GM12878 (cell line): ENCODE measurements around the gene OTUB1. TPM values are rescaled to one million over a fixed set of nuclear protein-coding genes. Genes with fewer than 3 reads are reported as not detected.

Source experiments
- ATAC-seq: fragments of 200-7000 bp; cut with Tn5 transposase; 3 replicates; pipeline ENCODE4 v1.9.1; 2020; ENCODE audit warnings: mild to moderate bottlenecking, moderate library complexity
- BruUV-seq: library from RNA; stranded (reverse); fragments of 400-500 nt; replicated peaks from 2 replicates; lab custom pipeline; 2021; lab: Mats Ljungman, UMichigan
- CTCF ChIA-PET: fragments of 300-600 bp; sonication (Branson Sonifier 250); formaldehyde crosslinking; extraction: SDS; loops from one replicate; lab custom pipeline; 2021; ENCODE audit warnings: inconsistent platforms; lab: Yijun Ruan, JAX
- POLR2A ChIA-PET: fragments of 350-600 bp; formaldehyde crosslinking; extraction: SDS; loops from one replicate; lab custom pipeline; 2021; ENCODE audit warnings: inconsistent platforms; lab: Charles Lee
- RAD21 ChIA-PET: fragments of 300-600 bp; sonication (Branson Sonifier 250); formaldehyde crosslinking; loops from one replicate; lab custom pipeline; 2023; ENCODE audit warnings: antibody characterized with exemption; ENCODE audit not compliant: unreplicated experiment; lab: Charles Lee
- SMC1A ChIA-PET: fragments of 300-600 bp; sonication (Branson Sonifier 250); formaldehyde crosslinking; loops from one replicate; lab custom pipeline; 2023; ENCODE audit not compliant: unreplicated experiment, uncharacterized antibody; lab: Charles Lee
- DNase-seq: peaks from one replicate; pipeline ENCODE4 v3.0.0-alpha.2; 2011; ENCODE audit warnings: low read depth, low spot score
- FAIRE-seq: peaks from 3 replicates; lab custom pipeline; 2011; peaks lifted over from hg19 to GRCh38; lab: Jason Lieb, UNC
- H2AFZ ChIP-seq: 2 replicates; pipeline ENCODE4 v1.6.0; 2011; ENCODE audit warnings: low read depth, low read length, control low read depth; ENCODE audit not compliant: control insufficient read depth
- H3K27ac ChIP-seq: 2 replicates; pipeline ENCODE4 v1.5.1; 2011; ENCODE audit warnings: control low read depth; ENCODE audit not compliant: control insufficient read depth, insufficient read depth
- H3K27me3 ChIP-seq, 2 experiments: replicated peaks in 1 of 2; 2 replicates each; pipeline versions ENCODE4 v1.6.0 to v1.6.1; 2011; ENCODE audit warnings: low read length in 1 of 2; ENCODE audit not compliant: control insufficient read depth in 2 of 2, insufficient read depth in 2 of 2
- H3K36me3 ChIP-seq, 2 experiments: 2 replicates each; pipeline ENCODE4 v1.5.1; 2011; ENCODE audit warnings: low read length in 1 of 2; ENCODE audit not compliant: control insufficient read depth in 2 of 2, insufficient read depth in 2 of 2
- H3K4me1 ChIP-seq: 2 replicates; pipeline ENCODE4 v1.6.1; 2011; ENCODE audit warnings: mild to moderate bottlenecking, low read length, moderate library complexity, mixed read lengths; ENCODE audit not compliant: control insufficient read depth, insufficient read depth
- H3K4me2 ChIP-seq: 2 replicates; pipeline ENCODE4 v1.6.0; 2011; ENCODE audit warnings: control low read depth; ENCODE audit not compliant: control insufficient read depth, insufficient read depth
- H3K4me3 ChIP-seq: fragments of 200-600 bp; sonication (generic); 2 replicates; pipeline ENCODE4 v1.5.1; 2016
- H3K79me2 ChIP-seq: 2 replicates; pipeline ENCODE4 v1.6.0; 2011; ENCODE audit warnings: low read length; ENCODE audit not compliant: control insufficient read depth, insufficient read depth
- H3K9ac ChIP-seq: 2 replicates; pipeline ENCODE4 v1.8.0; 2011; ENCODE audit warnings: low read length, control low read depth, mixed read lengths; ENCODE audit not compliant: control insufficient read depth, insufficient read depth
- H3K9me3 ChIP-seq: replicated peaks from 3 replicates; pipeline ENCODE4 v1.5.1; 2011; ENCODE audit warnings: mild to moderate bottlenecking, low read length; ENCODE audit not compliant: control insufficient read depth, insufficient read depth
- H4K20me1 ChIP-seq: 2 replicates; pipeline ENCODE4 v1.6.0; 2011; ENCODE audit not compliant: control insufficient read depth, insufficient read depth
- POLR2A ChIP-seq: IDR thresholded peaks from 2 replicates; pipeline ENCODE4 v1.6.1; 2011; ENCODE audit warnings: low read depth, mild to moderate bottlenecking, low read length
- SMC3 ChIP-seq: IDR thresholded peaks from 2 replicates; pipeline ENCODE4 v1.6.1; 2011; ENCODE audit warnings: low read length, improper control_type of control experiment, borderline replicate concordance
- STAT3 ChIP-seq: IDR thresholded peaks from 2 replicates; pipeline ENCODE4 v1.6.1; 2011; ENCODE audit warnings: low read depth, low read length, improper control_type of control experiment
- ZBED1 ChIP-seq: IDR thresholded peaks from 2 replicates; pipeline ENCODE4 v1.6.1; 2016; ENCODE audit warnings: borderline replicate concordance
- WGBS: methylation state at CpG from one replicate; pipeline ENCODE4 v1.1.6; 2016; ENCODE audit warnings: low lambda C conversion rate; ENCODE audit not compliant: insufficient replicate concordance, insufficient coverage; ENCODE audit errors: missing lambda C conversion rate; 5-methylcytosine and 5-hydroxymethylcytosine counted together
- in situ Hi-C: fragments of 300-500 bp; cut with MboI; formaldehyde crosslinking; loops from 9 replicates; pipeline ENCODE4 v1.14.3; 2018; ENCODE audit warnings: mixed read lengths
- intact Hi-C: fragments of 100-400 bp; cut with micrococcal nuclease; formaldehyde crosslinking; loops from one replicate; pipeline ENCODE4 v1.14.2; 2022; ENCODE audit not compliant: unreplicated experiment
- polyA plus RNA-seq, 11 experiments: library from polyadenylated mRNA; depleted of rRNA in 4 of 11; unstranded in 6 of 11; stranded (reverse) in 5 of 11; fragments of >200 nt; fragmentation: Nextera tagmentation in 4 of 11; fragmentation: Illumina TruSeq in 1 of 11; extraction: Ambion mirVana in 4 of 11; extraction: Trizol in 1 of 11; gene quantifications; 1 replicate in 1 of 11; 2 replicates in 10 of 11; pipeline versions ENCODE4 v1.2.1 to v1.2.3, GENCODE V29; 2011 to 2016; ENCODE audit warnings: inconsistent platforms in 2 of 11, missing spikeins in 2 of 11, low read depth in 1 of 11
- total RNA-seq, 4 experiments: library from RNA; depleted of rRNA in 3 of 4; stranded (reverse); fragments of >200 nt in 3 of 4; fragmentation: Illumina TruSeq in 1 of 4; extraction: Trizol in 1 of 4; gene quantifications; 2 replicates each; pipeline versions ENCODE4 v1.2.1 to v1.2.3, GENCODE V29; 2013 to 2021
- TF ChIP-seq, protein P1 (sequence below): IDR thresholded peaks from 2 replicates; pipeline ENCODE4 v1.6.1; 2012; ENCODE audit warnings: low read length, inconsistent platforms
- TF ChIP-seq, protein P2 (sequence below): fragments of 450-650 bp; formaldehyde crosslinking; IDR thresholded peaks from 2 replicates; pipeline ENCODE4 v1.4.0; 2022; ENCODE audit warnings: mild to moderate bottlenecking, moderate library complexity
- TF ChIP-seq, protein P3 (sequence below): fragments of 450-650 bp; IDR thresholded peaks from 2 replicates; pipeline ENCODE4 v1.6.1; 2018; ENCODE audit warnings: borderline replicate concordance, mild to moderate bottlenecking; ENCODE audit not compliant: partially characterized antibody

The OTUB1 gene
- total and polyA plus RNA-seq, 10 of the 15 experiments (the other 5 are each of a cell fraction or from before 2014, with no cell fraction given), result 49.6 to 225 (median 131) TPM

DNA sequence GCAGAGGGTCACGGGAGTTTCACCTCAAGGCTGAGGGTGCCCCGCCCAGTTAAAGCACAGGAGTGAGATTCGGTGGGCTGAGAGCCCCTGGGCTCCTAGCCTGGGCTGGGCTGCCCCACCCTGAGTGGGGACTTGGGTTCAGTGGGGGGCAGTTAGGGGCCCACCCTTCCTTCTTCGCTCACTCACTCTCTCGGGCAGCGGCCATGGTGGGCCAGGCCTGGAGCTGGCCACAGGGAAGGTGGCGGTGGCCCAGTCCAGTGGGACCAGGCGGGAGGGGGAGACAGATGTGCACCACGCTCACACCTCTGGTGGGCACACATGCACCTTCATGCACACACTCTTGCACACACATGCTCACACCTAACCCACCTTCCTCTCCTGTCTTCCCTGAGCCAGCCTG, 55.6 kb downstream of the OTUB1 start:
- in situ Hi-C loops, result no loop called here
- CTCF ChIA-PET, result interaction anchor here (1.8 kb wide), 1 partner anchor 73 kb away, joined by 3 read pairs; no protein-coding TSS in a partner anchor
- no peak overlapping the region for H3K27ac ChIP-seq
- TF ChIP-seq SMC3 (no peak), POLR2A (no peak), STAT3 (no peak), ZBED1 (no peak)
- TF ChIP-seq, protein P1, sequence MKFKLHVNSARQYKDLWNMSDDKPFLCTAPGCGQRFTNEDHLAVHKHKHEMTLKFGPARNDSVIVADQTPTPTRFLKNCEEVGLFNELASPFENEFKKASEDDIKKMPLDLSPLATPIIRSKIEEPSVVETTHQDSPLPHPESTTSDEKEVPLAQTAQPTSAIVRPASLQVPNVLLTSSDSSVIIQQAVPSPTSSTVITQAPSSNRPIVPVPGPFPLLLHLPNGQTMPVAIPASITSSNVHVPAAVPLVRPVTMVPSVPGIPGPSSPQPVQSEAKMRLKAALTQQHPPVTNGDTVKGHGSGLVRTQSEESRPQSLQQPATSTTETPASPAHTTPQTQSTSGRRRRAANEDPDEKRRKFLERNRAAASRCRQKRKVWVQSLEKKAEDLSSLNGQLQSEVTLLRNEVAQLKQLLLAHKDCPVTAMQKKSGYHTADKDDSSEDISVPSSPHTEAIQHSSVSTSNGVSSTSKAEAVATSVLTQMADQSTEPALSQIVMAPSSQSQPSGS, result no peak
- TF ChIP-seq, protein P2, sequence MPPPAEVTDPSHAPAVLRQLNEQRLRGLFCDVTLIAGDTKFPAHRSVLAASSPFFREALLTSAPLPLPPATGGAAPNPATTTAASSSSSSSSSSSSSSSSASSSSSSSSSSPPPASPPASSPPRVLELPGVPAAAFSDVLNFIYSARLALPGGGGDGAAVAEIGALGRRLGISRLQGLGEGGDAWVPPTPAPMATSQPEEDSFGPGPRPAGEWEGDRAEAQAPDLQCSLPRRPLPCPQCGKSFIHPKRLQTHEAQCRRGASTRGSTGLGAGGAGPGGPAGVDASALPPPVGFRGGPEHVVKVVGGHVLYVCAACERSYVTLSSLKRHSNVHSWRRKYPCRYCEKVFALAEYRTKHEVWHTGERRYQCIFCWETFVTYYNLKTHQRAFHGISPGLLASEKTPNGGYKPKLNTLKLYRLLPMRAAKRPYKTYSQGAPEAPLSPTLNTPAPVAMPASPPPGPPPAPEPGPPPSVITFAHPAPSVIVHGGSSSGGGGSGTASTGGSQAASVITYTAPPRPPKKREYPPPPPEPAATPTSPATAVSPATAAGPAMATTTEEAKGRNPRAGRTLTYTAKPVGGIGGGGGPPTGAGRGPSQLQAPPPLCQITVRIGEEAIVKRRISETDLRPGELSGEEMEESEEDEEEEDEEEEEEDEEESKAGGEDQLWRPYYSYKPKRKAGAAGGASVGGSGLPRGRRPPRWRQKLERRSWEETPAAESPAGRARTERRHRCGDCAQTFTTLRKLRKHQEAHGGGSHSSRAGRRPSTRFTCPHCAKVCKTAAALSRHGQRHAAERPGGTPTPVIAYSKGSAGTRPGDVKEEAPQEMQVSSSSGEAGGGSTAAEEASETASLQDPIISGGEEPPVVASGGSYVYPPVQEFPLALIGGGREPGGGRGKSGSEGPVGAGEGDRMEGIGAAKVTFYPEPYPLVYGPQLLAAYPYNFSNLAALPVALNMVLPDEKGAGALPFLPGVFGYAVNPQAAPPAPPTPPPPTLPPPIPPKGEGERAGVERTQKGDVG, result no peak
- TF ChIP-seq, protein P3, sequence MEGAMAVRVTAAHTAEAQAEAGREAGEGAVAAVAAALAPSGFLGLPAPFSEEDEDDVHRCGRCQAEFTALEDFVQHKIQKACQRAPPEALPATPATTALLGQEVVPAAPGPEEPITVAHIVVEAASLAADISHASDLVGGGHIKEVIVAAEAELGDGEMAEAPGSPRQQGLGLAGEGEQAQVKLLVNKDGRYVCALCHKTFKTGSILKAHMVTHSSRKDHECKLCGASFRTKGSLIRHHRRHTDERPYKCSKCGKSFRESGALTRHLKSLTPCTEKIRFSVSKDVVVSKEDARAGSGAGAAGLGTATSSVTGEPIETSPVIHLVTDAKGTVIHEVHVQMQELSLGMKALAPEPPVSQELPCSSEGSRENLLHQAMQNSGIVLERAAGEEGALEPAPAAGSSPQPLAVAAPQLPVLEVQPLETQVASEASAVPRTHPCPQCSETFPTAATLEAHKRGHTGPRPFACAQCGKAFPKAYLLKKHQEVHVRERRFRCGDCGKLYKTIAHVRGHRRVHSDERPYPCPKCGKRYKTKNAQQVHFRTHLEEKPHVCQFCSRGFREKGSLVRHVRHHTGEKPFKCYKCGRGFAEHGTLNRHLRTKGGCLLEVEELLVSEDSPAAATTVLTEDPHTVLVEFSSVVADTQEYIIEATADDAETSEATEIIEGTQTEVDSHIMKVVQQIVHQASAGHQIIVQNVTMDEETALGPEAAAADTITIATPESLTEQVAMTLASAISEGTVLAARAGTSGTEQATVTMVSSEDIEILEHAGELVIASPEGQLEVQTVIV, result no peak
- TF ChIP-seq, all 136 proteins: peak for 0
- H2AFZ ChIP-seq, result no peak overlapping the region
- 31% methylated on average over 7 of the region's 9 CpGs for WGBS
- POLR2A ChIA-PET, result no interaction called here
- no TSS peak for BruUV-seq
- H3K36me3 ChIP-seq, result no peaks in the 10 kb centered on the region
- FAIRE-seq, result no peak
- H4K20me1 ChIP-seq, result peaks cover 4% of the 10 kb centered on the region; the same call in 1 of the 2 replicates
- no peak overlapping the region for H3K9ac ChIP-seq
- H3K4me3 ChIP-seq, result no peak overlapping the region
- H3K27me3 ChIP-seq, result peaks cover 0 to 2% of the 10 kb centered on the region in 2 experiments; a peak in 2 of 4 replicates
- H3K4me2 ChIP-seq, result no peak overlapping the region
- RAD21 ChIA-PET, result no interaction called here
- H3K79me2 ChIP-seq, result no peaks in the 10 kb centered on the region
- SMC1A ChIA-PET, result no interaction called here
- ATAC-seq, result no peak
- DNase-seq, result no peak
- no peaks in the 10 kb centered on the region for H3K9me3 ChIP-seq
- H3K4me1 ChIP-seq, result no peaks in the 10 kb centered on the region
- intact Hi-C loops, result no loop called here
